Stimulated activated naive B cell treated with anti-CD40 and anti-IgM and Interleukin-4, amounts not matched to agents 10 μg/mL and 1 μg/mL and 100 μg/mL, for 72 hours (primary cell): ENCODE measurements around the gene MYO7A.
A peak's percentile ranks its signal among the peaks of the same experiment; 100 is the strongest.

ENCODE experiments used
- ATAC-seq, 2 donors: fragments of 150-1000 bp; cut with Tn5 transposase; replicated peaks; 2 replicates each; pipeline ENCODE4 v1.10.0; 2021; ENCODE audit warnings: moderate library complexity in 1 of 2
- DNase-seq: peaks from one replicate; pipeline ENCODE4 v3.0.0; 2021
- H3K27ac Mint-ChIP-seq: one replicate; pipeline ENCODE4 v1.8.0; 2022; ENCODE audit warnings: mild to moderate bottlenecking, mixed read lengths
- H3K27me3 Mint-ChIP-seq, 2 donors: one replicate each; pipeline ENCODE4 v1.8.0; 2022; ENCODE audit warnings: mixed read lengths in 2 of 2
- H3K36me3 Mint-ChIP-seq, 2 donors: one replicate each; pipeline ENCODE4 v1.8.0; 2022; ENCODE audit warnings: mixed read lengths in 2 of 2, mild to moderate bottlenecking in 1 of 2
- H3K4me1 Mint-ChIP-seq, 2 donors: one replicate each; pipeline ENCODE4 v1.8.0; 2022; ENCODE audit warnings: mixed read lengths in 2 of 2, mild to moderate bottlenecking in 1 of 2
- H3K4me3 Mint-ChIP-seq, 2 donors: one replicate each; pipeline ENCODE4 v1.8.0; 2022; ENCODE audit warnings: mild to moderate bottlenecking in 2 of 2, mixed read lengths in 2 of 2, moderate library complexity in 1 of 2
- H3K9me3 Mint-ChIP-seq, 2 donors: one replicate each; pipeline ENCODE4 v1.8.0; 2022; ENCODE audit warnings: mixed read lengths in 2 of 2, mild to moderate bottlenecking in 1 of 2

MYO7A gene

GRCh38 chr11:77175021-77175842 is 47.2 kb downstream of the MYO7A start:
- peaks cover 6 to 18% of the 10 kb centered on the region in 2 donors for H3K4me1 Mint-ChIP-seq
- no peaks in the 10 kb centered on the region for H3K36me3 Mint-ChIP-seq
- peaks cover 0 to 6% of the 10 kb centered on the region in 2 donors for H3K27me3 Mint-ChIP-seq
- ATAC-seq (peak in 1 of 2 donors; percentile 6), DNase-seq (no peak)
- H3K9me3 Mint-ChIP-seq = peaks cover 2 to 6% of the 10 kb centered on the region in 2 donors
- peak overlapping the region; percentile 82 for H3K27ac Mint-ChIP-seq
- H3K4me3 Mint-ChIP-seq = no peak overlapping the region

GRCh38 chr11:77175869-77176539 is 48.0 kb downstream of the MYO7A start:
- no peak overlapping the region for H3K4me3 Mint-ChIP-seq
- H3K36me3 Mint-ChIP-seq = no peaks in the 10 kb centered on the region
- H3K4me1 Mint-ChIP-seq = peaks cover 6 to 18% of the 10 kb centered on the region in 2 donors
- H3K27me3 Mint-ChIP-seq = peaks cover 0 to 6% of the 10 kb centered on the region in 2 donors
- H3K27ac Mint-ChIP-seq = peak overlapping the region; percentile 42
- peaks cover 2 to 6% of the 10 kb centered on the region in 2 donors for H3K9me3 Mint-ChIP-seq
- DNase-seq (no peak), ATAC-seq (peak; percentile 49 to 59)

- Mint-ChIP-seq H3K27me3 (peaks cover 0 to 6% of the 10 kb centered on the region in 2 donors), H3K4me3 (no peak overlapping the region), H3K9me3 (peaks cover 2 to 6% of the 10 kb centered on the region in 2 donors), H3K4me1 (peaks cover 6 to 18% of the 10 kb centered on the region in 2 donors), H3K27ac (no peak overlapping the region), H3K36me3 (no peaks in the 10 kb centered on the region)
- DNase-seq (no peak), ATAC-seq (no peak)
These were observed 49.0 kb downstream of the MYO7A start for GRCh38 chr11:77176996-77177395.

- Mint-ChIP-seq H3K9me3 (peaks cover 2 to 6% of the 10 kb centered on the region in 2 donors), H3K4me3 (no peak overlapping the region), H3K27me3 (peaks cover 0 to 6% of the 10 kb centered on the region in 2 donors), H3K4me1 (peaks cover 6 to 18% of the 10 kb centered on the region in 2 donors), H3K36me3 (no peaks in the 10 kb centered on the region), H3K27ac (no peak overlapping the region)
- no peak for DNase-seq
- ATAC-seq = no peak
These were observed 50.1 kb downstream of the MYO7A start for GRCh38 chr11:77178150-77178549.

- H3K27me3 Mint-ChIP-seq = peaks cover 0 to 6% of the 10 kb centered on the region in 2 donors
- DNase-seq = no peak
- peak overlapping the region; percentile 51 for H3K27ac Mint-ChIP-seq
- H3K4me3 Mint-ChIP-seq = no peak overlapping the region
- H3K9me3 Mint-ChIP-seq = peaks cover 2 to 6% of the 10 kb centered on the region in 2 donors
- H3K36me3 Mint-ChIP-seq = no peaks in the 10 kb centered on the region
- peaks cover 6 to 18% of the 10 kb centered on the region in 2 donors for H3K4me1 Mint-ChIP-seq
- ATAC-seq = no peak
These were observed 51.0 kb downstream of the MYO7A start for GRCh38 chr11:77179048-77179447.

GRCh38 chr11:77179681-77180080 is 51.6 kb downstream of the MYO7A start:
- Mint-ChIP-seq H3K4me3 (no peak overlapping the region), H3K36me3 (no peaks in the 10 kb centered on the region), H3K27ac (no peak overlapping the region), H3K4me1 (peaks cover 6 to 18% of the 10 kb centered on the region in 2 donors), H3K27me3 (peaks cover 0 to 6% of the 10 kb centered on the region in 2 donors), H3K9me3 (peaks cover 2 to 6% of the 10 kb centered on the region in 2 donors)
- ATAC-seq = no peak
- DNase-seq = no peak

GRCh38 chr11:77180346-77180745 is 52.3 kb downstream of the MYO7A start:
- peaks cover 0 to 6% of the 10 kb centered on the region in 2 donors for H3K27me3 Mint-ChIP-seq
- DNase-seq = no peak
- peaks cover 6 to 15% of the 10 kb centered on the region in 2 donors for H3K4me1 Mint-ChIP-seq
- H3K9me3 Mint-ChIP-seq = peaks cover 2 to 6% of the 10 kb centered on the region in 2 donors
- no peak overlapping the region for H3K4me3 Mint-ChIP-seq
- no peak for ATAC-seq
- no peak overlapping the region for H3K27ac Mint-ChIP-seq
- H3K36me3 Mint-ChIP-seq = no peaks in the 10 kb centered on the region

GRCh38 chr11:77181226-77181625 is 53.2 kb downstream of the MYO7A start:
- H3K4me1 Mint-ChIP-seq = peaks cover 0 to 6% of the 10 kb centered on the region in 2 donors
- DNase-seq (no peak), ATAC-seq (no peak)
- H3K9me3 Mint-ChIP-seq = peaks cover 2 to 6% of the 10 kb centered on the region in 2 donors
- no peak overlapping the region for H3K27ac Mint-ChIP-seq
- no peak overlapping the region for H3K4me3 Mint-ChIP-seq
- peaks cover 0 to 6% of the 10 kb centered on the region in 2 donors for H3K27me3 Mint-ChIP-seq
- H3K36me3 Mint-ChIP-seq = no peaks in the 10 kb centered on the region

GRCh38 chr11:77181799-77182541 is 53.9 kb downstream of the MYO7A start:
- Mint-ChIP-seq H3K4me3 (no peak overlapping the region), H3K9me3 (peaks cover 2 to 6% of the 10 kb centered on the region in 2 donors), H3K27ac (no peak overlapping the region), H3K27me3 (peaks cover 0 to 6% of the 10 kb centered on the region in 2 donors), H3K36me3 (no peaks in the 10 kb centered on the region), H3K4me1 (no peaks in the 10 kb centered on the region)
- DNase-seq = no peak
- ATAC-seq = no peak

GRCh38 chr11:77182542-77183430 is 54.7 kb downstream of the MYO7A start:
- Mint-ChIP-seq H3K4me1 (no peaks in the 10 kb centered on the region), H3K36me3 (no peaks in the 10 kb centered on the region), H3K4me3 (no peak overlapping the region), H3K27ac (no peak overlapping the region), H3K9me3 (peaks cover 2 to 6% of the 10 kb centered on the region in 2 donors), H3K27me3 (peaks cover 0 to 6% of the 10 kb centered on the region in 2 donors)
- ATAC-seq (no peak), DNase-seq (no peak)

- Mint-ChIP-seq H3K36me3 (no peaks in the 10 kb centered on the region), H3K4me1 (no peaks in the 10 kb centered on the region)
- ATAC-seq = no peak
These were observed 55.5 kb downstream of the MYO7A start for GRCh38 chr11:77183431-77183984.

GRCh38 chr11:77184136-77184860 is 56.3 kb downstream of the MYO7A start:
- Mint-ChIP-seq H3K4me3 (no peak overlapping the region), H3K27me3 (no peaks in the 10 kb centered on the region), H3K36me3 (no peaks in the 10 kb centered on the region), H3K9me3 (no peaks in the 10 kb centered on the region), H3K4me1 (no peaks in the 10 kb centered on the region), H3K27ac (no peak overlapping the region)
- no peak for ATAC-seq
- no peak for DNase-seq

More at GRCh38 chr11:77183431-77183984, 55.5 kb downstream of the MYO7A start:
- DNase-seq = no peak
- H3K27me3 Mint-ChIP-seq = peaks cover 0 to under 1% of the 10 kb centered on the region in 2 donors
- H3K4me3 Mint-ChIP-seq = no peak overlapping the region
- H3K9me3 Mint-ChIP-seq = peaks cover 0 to under 1% of the 10 kb centered on the region in 2 donors
- no peak overlapping the region for H3K27ac Mint-ChIP-seq

- no peaks in the 10 kb centered on the region for H3K4me1 Mint-ChIP-seq
- DNase-seq (no peak), ATAC-seq (no peak)
- no peaks in the 10 kb centered on the region for H3K9me3 Mint-ChIP-seq
- H3K4me3 Mint-ChIP-seq = no peak overlapping the region
- no peaks in the 10 kb centered on the region for H3K27me3 Mint-ChIP-seq
- no peak overlapping the region for H3K27ac Mint-ChIP-seq
- H3K36me3 Mint-ChIP-seq = no peaks in the 10 kb centered on the region
These were observed 58.3 kb downstream of the MYO7A start for GRCh38 chr11:77186302-77186701.
